GM18861 (cell line): ENCODE results near the gene AK9.
"Not testable (repeated sequence)": the region's sequence is repeated elsewhere in the genome, so short reads cannot be mapped to it uniquely, and the experiment has no call there.

ENCODE experiments used
- ATAC-seq: cut with Tn5 transposase; IDR thresholded peaks from one replicate; pipeline ENCODE4 v1.9.1; 2021; ENCODE audit not compliant: unreplicated experiment

AK9 gene

DNA sequence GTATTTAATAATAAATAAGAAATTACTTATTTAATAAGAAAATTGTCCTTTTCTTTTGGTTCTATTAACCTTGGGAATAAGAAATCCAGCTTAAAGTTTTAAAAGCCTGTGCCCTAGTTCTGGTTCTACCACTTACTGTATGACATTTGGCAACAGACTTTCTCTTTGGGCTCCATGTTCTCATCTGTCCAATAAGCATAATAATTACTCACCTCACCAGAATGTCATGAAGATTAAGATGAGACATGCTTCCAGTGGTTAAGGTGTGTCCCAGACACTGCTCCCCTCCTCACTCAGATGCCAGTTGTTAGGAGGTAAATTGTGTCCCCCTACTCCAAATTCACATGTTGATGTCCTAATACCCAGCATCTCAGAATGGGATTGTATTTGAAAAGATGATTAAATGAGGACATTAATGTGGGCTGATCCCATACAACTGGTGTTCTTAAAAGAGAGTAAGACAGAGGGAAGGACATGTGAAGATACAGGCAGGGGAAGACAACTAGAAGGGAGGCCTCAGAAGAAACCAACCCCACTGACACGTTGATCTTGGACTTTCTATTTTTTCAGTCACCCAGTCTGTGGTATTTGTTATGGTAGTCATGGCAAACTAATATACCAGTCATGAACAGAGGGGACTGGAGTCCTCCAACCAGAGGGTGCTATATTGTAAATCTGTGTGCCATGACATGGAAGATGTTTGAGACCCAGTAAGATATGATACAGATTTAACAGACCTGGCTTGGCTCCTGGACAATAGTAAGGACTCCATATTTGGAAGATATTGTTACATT is 229.1 kb downstream of the AK9 start:
- no peak for ATAC-seq

DNA sequence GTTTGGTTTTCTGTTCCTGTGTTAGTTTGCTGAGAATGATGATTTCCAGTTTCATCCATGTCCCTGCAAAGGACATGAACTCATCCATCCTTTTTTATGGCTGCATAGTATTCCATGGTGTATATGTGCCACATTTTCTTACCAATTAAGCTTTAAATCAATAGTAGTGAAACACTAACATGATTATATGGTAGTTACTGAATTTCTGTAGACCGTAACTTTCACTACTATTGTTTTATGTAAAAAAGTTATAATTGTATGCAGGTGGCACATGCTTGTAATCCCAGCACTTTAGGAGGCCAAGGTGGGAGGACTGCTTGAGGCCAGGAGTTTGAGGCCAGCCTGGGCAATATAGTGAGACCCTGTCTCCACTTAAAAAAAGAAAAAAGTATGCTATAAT is 229.8 kb downstream of the AK9 start:
- ATAC-seq = not testable (repeated sequence)

DNA sequence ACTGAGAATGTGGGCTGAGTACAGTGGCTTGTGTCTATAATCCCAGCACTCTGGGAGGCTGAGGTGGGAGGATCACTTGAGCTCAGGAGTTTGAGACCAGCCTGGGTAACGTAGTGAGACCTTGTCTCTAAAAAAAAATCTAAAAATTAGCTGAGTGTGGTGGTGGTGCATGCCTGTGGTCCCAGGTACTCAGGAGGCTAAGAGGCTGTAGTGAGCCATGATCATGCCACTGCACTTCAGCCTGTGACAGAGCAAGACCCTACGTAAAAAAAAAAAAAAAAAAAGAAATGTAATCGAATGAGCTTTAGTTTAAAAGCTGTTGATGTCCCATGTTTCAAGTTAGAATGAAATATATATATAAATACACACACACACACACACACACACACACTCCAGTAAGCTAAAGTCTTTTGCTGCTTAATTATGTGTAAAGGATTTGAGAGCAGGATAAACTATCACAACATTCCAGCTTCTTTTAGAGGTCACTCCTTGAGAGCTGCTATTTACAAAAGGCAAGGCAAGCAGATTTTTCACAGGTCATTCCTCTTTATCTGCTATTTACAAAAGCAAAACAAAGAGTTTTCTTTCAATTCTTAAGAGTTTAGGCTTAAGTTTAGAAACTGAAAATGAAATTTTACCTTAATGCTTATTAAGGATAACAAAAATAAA is 230.7 kb downstream of the AK9 start:
- no peak for ATAC-seq

DNA sequence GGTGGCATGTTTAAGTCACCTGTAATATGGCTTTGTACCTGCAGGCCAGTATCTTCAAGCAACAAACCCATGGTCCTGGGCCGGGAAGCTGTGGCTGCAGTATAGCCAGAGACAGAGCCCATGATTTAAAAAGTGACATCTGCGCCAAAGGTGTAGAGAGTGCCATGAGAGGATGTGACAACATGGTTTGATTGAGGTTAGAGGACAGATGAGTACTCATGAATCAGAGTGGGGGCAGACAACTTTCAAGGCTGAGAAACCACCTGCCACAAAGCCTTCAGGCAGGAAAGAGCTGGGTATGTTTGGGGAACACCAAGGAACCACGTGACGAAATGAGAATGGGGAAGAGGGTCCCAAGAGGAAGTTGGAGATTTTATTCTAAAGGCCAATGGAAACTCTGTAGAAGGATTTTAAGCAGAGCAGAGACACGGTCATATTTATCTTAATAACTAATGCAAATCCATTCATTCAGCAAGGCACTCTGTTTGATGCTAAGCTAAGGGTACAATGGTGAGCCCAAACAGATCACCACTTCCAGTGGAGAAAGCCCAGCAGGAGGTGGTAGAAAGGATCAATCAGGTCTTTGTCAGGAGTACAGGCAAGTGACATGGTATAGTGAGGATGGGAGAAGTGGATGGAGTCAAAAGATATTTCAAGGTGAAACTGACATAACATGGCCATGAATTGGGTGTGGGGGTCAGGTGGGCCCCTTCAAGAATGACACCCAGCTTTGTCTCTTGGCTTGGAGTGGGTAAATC is 232.0 kb downstream of the AK9 start:
- ATAC-seq = peak; percentile 33

DNA sequence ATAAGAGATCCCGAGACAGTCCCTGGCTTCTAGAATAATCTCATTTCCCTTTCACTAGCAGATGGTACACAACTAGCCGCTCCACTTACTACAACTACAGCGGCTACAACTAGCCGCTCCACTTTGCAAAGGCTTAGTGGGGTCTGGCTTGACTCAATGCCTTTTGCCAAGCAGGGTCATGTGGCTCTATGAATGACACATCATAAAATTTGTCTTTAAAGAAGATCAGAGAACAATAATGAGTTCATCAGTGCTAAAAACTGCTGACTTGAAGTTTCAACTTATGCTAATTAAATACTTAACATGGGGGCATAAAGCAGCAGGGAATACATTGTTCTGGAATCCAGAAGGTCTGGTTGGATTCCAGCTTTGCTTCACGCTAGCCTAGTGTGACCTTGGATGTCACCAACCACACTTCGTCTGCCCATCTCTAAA is 233.4 kb downstream of the AK9 start:
- no peak for ATAC-seq

DNA sequence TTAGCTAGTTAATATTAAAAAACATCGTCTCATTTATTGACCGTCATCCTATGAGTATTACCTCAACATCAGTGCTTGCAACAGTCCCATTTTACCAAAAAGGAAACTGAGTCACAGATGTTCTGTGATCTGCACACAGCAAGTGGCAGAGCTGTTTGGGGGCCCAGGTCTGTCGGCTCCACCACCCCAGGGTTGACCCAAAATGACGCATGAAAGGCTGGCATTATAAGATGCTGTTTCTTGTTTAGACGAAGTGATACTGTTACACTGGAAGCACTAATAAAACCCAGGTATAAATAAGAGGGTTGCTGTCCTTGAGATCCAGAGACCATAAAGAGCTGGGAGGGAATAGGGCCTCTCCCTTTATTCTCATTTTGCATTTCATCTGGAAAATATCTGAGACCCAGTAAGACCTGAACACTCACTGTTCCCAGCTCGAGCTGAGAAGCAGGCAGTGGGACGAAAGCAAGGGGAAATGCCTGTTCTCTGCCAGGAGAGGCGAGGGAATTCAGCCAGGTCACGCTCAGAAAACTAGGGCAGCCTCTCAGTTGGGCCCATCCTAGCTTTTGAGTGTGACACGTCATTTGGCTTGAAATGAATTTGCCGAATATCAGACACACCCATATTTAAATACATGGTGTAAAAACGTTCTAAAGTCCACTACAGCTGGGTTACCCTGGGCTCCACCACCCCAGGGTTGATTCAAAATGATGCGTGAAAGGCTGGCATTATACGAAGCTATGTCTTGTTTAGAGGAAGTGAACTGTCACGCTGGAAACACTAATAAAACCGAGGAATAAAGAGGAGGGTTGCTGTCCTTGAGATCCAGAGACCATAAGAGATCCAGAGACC is 234.1 kb downstream of the AK9 start:
- ATAC-seq = no peak

DNA sequence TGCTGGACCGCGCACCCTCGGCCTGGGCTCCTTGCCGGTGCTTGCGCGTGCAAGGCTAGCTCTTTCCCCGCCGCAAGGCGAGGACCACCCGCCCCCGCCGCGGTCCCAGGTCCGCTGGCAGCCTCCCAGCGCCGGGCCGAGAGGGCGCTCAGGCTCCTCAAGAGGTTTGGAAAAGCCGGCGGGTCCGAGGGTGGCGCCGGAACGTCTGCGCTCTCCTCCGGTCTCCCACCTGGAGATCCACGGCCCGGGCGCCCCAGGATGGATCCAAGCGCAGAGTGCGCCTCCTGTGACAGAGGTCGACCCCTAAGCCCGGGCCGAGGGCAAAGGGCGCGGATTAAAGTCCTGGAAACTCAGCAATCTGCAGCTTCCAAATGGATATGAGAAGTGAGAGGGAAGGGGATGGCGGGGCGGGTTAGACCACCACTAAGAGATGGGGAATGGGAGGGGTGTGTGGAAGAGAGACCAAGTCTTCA is 234.9 kb downstream of the AK9 start:
- ATAC-seq = no peak

DNA sequence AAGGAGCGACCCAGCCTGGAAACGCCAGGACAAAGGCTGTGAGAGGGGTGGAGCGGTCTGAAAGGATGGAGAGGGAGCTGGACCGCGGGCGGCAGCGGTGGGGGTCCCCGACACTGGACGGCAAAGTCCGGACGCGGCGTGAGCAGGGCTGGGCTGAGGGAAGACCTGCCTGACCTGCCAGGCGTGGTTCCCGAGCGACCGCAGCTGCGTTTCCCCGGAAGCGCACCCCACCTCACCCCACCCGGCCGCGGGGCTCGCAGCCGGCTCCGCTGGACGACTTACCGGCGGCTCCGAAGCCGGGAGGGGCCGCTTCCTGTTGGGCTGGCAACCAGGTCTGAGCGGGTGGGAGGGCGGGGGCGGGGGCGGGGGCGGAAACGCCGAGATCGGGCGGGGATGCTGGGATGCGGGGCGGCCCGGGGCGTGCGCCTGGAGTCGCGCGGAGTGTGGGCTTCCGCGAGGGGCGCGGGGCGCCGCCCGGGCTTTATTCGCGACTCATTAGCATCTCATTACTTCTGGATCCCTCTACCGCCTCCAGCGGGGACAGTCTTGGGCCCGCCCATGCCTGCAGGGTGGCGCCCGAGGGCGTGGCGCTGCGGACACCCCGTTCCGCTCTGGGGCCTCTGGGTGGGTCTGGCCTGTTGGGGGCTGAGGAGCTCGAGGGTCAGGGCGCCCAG is 235.4 kb downstream of the AK9 start, which contains the start of gene MICAL1:
MICAL1 (minus strand) TSS at position 336 of the 674 bp plus-strand sequence. CDS start 1,576 bp downstream, outside the sequence.
- peak; percentile 54 for ATAC-seq

DNA sequence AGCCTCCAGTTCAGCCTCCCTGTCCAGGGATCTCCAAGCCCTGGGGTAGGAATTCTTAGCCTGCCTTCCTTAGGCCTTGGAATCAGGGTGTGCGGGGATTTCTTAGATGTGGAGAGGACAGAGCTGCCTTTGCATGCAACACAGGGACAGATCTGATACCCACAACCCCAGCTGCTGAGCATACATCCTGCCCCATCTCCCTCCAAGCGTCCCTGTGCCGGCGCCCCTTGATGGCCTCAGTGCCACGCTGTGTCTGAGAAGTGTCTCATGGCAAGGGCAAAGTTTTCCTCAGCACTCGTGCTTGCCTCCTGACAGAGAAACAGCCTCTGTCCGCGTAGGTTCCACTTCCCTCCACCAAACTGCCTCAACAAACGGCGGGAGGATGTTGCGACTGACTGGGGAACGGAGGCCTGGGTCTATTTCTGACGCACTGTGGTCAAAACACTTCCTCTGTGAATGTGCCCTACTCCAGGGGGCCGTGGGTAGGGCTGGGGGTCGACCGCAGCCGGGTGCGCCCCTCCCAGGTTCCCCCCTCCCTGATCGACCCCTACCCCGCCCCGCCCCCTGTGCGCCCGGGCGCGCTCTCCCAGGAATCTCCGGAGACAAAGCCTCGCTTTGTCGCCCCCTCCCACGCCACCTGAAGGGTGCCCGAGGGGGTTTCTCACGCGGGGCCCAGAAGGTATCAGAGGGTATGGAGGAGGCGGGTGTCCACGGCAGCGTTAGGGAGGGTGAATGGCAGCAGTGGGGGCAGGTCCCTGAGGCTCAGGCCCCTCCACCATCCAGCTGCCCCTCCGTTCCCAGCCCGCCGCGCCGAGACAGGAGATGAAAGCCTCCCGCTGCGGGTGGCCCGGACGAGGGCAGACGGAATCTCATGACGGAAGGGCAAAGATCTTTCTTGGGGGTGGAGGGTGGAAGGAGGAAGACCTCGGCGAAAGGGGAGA is 236.2 kb downstream of the AK9 start:
- ATAC-seq = peak; percentile 25

DNA sequence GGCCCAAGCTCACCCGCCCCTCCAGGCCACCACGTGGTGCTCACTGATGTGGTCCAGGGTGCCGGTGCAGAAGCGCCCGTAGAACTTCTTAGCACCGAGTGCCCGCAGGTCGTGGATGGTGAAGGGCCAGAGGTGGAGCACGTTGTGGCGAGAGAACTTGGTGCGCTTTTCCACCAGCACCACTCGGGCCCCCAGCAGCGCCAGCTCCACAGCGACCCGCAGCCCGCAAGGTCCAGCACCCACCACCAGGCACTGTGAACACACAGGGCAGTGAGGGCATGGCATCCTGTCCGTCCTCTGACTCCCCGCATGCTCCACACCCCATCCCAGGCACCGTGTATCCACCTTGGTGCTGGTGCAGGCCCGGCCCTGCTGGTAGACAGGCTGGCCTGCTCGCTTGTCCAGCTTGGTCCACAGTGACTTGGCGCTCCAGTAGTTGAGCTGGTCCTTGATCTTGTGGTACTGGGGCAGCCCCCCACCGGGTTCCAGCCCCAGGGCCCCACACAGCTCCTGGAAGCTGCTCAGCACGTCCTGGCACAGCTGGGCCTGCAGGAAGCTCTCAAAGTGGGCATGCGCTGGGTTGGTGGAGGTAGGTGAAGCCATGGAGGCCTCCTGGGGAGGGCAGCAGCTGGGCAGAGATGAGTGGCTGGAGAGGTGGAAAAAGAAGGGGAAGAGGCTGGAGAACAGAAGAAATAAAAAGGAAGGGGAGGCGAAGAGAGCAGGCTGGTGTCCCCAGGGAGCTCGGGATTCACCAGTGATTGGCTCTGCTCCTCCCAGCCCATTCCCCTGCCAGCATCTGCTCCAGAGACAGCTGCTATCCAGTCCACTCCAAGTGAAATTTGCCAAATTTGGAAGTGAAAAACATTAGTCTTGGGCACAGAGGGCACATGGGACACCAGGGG is 237.2 kb downstream of the AK9 start:
- no peak for ATAC-seq

DNA sequence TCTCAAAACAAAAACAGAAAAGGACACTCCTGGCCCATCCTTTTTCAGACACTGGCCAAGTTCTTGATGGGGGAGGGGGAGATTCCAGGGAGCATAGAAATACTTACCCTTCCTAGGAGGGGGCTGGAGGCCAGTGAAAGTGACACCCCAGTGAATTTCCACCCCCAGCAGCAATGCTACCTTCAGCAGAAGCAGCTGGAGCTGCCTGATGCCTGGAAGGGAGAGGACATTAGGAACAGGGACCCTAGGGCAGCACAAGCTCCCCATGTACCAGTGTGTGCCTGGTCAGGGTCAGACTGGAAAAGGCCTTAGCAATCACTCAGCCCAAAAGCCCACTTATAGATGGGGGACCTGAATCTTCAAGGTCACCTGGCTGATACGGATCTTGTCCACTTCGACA is 237.8 kb downstream of the AK9 start:
- no peak for ATAC-seq

DNA sequence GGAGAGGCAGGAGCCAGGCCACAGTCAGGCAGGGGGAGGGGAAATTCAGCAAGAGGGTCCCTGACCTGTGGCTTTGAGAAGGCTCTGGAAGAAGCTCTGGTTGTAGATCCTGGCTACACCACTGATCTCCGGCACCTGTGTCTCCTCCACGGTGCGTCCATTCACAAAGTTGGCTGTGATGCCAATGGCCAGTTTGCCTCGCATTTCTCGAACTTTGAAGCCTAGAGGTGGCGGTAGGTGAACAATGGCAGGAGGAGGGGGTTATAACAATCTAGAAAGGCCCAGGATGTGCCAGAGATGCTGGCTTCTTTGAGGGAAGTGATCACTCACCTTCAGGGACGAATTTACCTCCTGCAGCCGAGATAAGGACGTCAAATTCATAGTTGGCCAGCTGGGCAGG is 238.8 kb downstream of the AK9 start:
- no peak for ATAC-seq

DNA sequence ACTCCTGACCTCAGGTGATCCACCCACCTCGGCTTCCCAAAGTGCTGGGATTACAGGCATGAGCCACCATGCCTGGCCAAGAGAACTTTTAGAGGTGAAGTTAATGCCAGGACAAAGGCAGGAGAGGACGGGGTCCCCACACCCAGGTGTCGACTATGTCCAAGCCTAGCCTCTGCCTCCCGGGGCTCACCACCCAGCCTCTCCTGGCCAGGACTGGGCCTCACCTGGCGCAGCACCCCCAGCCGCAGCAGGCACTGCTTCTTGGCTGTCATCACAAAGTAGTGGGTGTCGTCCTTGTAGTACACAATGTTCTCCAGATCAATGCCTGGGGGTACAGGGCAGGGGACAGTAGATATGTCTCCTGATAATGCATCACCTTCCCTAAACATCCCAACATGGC is 239.6 kb downstream of the AK9 start:
- ATAC-seq = no peak

DNA sequence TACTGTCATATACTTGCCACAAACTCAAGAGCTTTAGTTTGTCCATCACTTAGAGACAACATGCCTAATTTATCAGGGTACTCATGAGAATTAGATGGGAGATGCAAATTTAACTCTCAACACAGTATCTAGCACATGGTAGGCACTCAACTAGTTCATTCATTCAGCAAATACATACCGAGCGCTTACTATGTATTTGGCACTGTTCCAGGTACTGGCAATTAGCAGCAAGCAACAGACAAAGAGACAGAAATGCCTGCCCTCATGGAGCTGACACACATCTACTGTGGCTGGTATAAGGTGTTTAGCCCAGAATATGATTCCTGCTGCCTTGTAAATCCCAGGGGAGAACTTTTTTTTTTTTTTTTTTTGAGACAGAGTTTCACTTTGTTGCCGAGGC is 240.2 kb downstream of the AK9 start:
- no peak for ATAC-seq

DNA sequence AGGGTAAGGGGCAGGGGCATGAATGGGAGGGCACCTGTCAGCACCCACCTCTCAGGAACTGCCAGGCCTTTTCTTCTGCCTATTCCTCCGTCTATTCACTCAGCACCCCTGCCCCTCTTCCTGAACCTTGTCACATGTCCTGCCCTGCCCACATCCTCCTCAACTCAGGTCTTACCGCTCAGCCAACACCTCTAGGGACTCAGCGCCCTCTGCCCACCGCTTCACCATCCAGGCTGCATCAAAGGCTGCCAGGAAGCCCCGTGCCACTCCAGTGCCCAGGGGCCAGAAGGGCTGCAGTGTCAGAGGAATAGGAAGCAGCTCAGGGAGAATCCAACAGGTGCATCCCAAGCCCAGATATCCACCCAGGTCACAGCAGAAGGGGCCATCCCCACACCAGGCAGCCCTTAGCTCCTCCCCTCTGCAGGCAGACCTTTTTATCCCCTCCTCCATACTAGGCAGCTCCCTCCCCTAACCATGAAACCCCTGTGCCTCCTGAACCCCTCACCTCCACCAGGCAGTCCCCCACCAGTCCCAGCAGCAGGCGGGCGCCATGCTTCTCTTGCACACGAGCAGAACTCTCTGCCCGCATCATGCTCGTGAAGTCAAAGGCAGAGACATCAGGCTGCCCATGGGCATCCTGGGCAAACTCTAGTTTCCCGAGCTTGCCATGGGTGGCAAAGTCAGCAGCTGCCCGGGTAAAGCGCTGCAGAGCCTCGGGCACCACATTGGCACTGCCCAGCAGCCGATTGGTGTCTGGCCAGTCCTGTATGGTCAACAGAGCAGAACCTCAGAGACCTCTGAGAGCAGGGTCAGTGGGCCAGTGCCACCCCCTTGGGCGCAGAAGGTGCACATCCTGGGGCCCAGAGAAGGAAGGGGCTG is 241.0 kb downstream of the AK9 start:
- ATAC-seq = no peak

DNA sequence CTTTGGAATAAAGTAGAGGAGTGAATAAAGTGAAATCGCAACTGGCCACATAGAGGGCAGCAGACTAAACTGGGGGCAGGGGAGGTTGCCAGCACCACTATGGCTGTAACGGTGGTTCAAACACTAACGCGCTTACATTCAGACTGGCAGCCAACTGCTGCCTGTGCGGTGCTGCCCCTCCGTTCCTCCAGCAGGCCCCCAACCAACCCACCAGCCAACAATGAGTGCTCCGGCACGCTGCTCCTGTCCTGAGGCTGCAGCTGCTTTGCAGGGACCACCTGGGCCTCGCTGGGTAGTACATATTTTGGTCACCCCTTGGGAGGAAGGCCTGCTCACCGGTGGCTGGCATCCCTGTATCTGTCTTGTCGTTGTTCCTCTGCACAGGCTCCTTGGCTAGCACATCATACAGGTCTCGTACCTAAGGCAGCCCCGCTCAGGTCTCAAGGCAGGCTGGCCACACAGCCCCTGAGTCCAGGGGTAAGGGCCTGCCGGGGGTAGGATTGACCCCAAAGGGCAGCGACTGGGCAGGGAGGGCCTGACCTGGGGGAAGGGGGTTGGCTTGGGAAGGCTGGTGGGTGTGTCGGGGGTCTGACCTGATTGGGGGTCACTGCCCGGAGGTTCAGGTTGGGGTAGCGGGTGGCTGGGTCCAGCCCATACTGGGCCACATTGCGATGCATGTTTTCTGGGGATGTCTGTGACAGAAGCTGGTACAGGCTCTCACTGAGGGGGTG is 241.8 kb downstream of the AK9 start:
- no peak for ATAC-seq
